GM12878 (cell line): ENCODE data around the gene HEATR3. TPM values are rescaled to one million over a fixed set of nuclear protein-coding genes. Genes with fewer than 3 reads are reported as not detected.

Experiments used
- ATAC-seq: fragments of 200-7000 bp; cut with Tn5 transposase; 3 replicates; pipeline ENCODE4 v1.9.1; 2020; ENCODE audit warnings: mild to moderate bottlenecking, moderate library complexity
- BruUV-seq: library from RNA; stranded (reverse); fragments of 400-500 nt; replicated peaks from 2 replicates; lab custom pipeline; 2021; lab: Mats Ljungman, UMichigan
- CTCF ChIA-PET: fragments of 300-600 bp; sonication (Branson Sonifier 250); formaldehyde crosslinking; extraction: SDS; loops from one replicate; lab custom pipeline; 2021; ENCODE audit warnings: inconsistent platforms; lab: Yijun Ruan, JAX
- POLR2A ChIA-PET: fragments of 350-600 bp; formaldehyde crosslinking; extraction: SDS; loops from one replicate; lab custom pipeline; 2021; ENCODE audit warnings: inconsistent platforms; lab: Charles Lee
- RAD21 ChIA-PET: fragments of 300-600 bp; sonication (Branson Sonifier 250); formaldehyde crosslinking; loops from one replicate; lab custom pipeline; 2023; ENCODE audit warnings: antibody characterized with exemption; ENCODE audit not compliant: unreplicated experiment; lab: Charles Lee
- SMC1A ChIA-PET: fragments of 300-600 bp; sonication (Branson Sonifier 250); formaldehyde crosslinking; loops from one replicate; lab custom pipeline; 2023; ENCODE audit not compliant: unreplicated experiment, uncharacterized antibody; lab: Charles Lee
- DNase-seq: peaks from one replicate; pipeline ENCODE4 v3.0.0-alpha.2; 2011; ENCODE audit warnings: low read depth, low spot score
- FAIRE-seq: peaks from 3 replicates; lab custom pipeline; 2011; peaks lifted over from hg19 to GRCh38; lab: Jason Lieb, UNC
- H2AFZ ChIP-seq: 2 replicates; pipeline ENCODE4 v1.6.0; 2011; ENCODE audit warnings: low read depth, low read length, control low read depth; ENCODE audit not compliant: control insufficient read depth
- H3K27ac ChIP-seq: 2 replicates; pipeline ENCODE4 v1.5.1; 2011; ENCODE audit warnings: control low read depth; ENCODE audit not compliant: control insufficient read depth, insufficient read depth
- H3K27me3 ChIP-seq, 2 experiments: replicated peaks in 1 of 2; 2 replicates each; pipeline versions ENCODE4 v1.6.0 to v1.6.1; 2011; ENCODE audit warnings: low read length in 1 of 2; ENCODE audit not compliant: control insufficient read depth in 2 of 2, insufficient read depth in 2 of 2
- H3K36me3 ChIP-seq, 2 experiments: 2 replicates each; pipeline ENCODE4 v1.5.1; 2011; ENCODE audit warnings: low read length in 1 of 2; ENCODE audit not compliant: control insufficient read depth in 2 of 2, insufficient read depth in 2 of 2
- H3K4me1 ChIP-seq: 2 replicates; pipeline ENCODE4 v1.6.1; 2011; ENCODE audit warnings: mild to moderate bottlenecking, low read length, moderate library complexity, mixed read lengths; ENCODE audit not compliant: control insufficient read depth, insufficient read depth
- H3K4me2 ChIP-seq: 2 replicates; pipeline ENCODE4 v1.6.0; 2011; ENCODE audit warnings: control low read depth; ENCODE audit not compliant: control insufficient read depth, insufficient read depth
- H3K4me3 ChIP-seq: fragments of 200-600 bp; sonication (generic); 2 replicates; pipeline ENCODE4 v1.5.1; 2016
- H3K79me2 ChIP-seq: 2 replicates; pipeline ENCODE4 v1.6.0; 2011; ENCODE audit warnings: low read length; ENCODE audit not compliant: control insufficient read depth, insufficient read depth
- H3K9ac ChIP-seq: 2 replicates; pipeline ENCODE4 v1.8.0; 2011; ENCODE audit warnings: low read length, control low read depth, mixed read lengths; ENCODE audit not compliant: control insufficient read depth, insufficient read depth
- H3K9me3 ChIP-seq: replicated peaks from 3 replicates; pipeline ENCODE4 v1.5.1; 2011; ENCODE audit warnings: mild to moderate bottlenecking, low read length; ENCODE audit not compliant: control insufficient read depth, insufficient read depth
- H4K20me1 ChIP-seq: 2 replicates; pipeline ENCODE4 v1.6.0; 2011; ENCODE audit not compliant: control insufficient read depth, insufficient read depth
- BACH1 ChIP-seq: fragments of 450-650 bp; IDR thresholded peaks from 2 replicates; pipeline ENCODE4 v1.6.1; 2017; ENCODE audit warnings: mild to moderate bottlenecking, borderline replicate concordance
- BCL3 ChIP-seq: IDR thresholded peaks from 2 replicates; pipeline ENCODE4 v1.6.1; 2011; ENCODE audit warnings: borderline replicate concordance, low read depth, mild to moderate bottlenecking, moderate library complexity, low read length; ENCODE audit not compliant: insufficient read depth, poor library complexity, severe bottlenecking
- CHD1 ChIP-seq: IDR thresholded peaks from 2 replicates; pipeline ENCODE4 v1.6.1; 2012; ENCODE audit warnings: low read depth, low read length, improper control_type of control experiment
- CHD2 ChIP-seq: IDR thresholded peaks from 2 replicates; pipeline ENCODE4 v1.6.1; 2011; ENCODE audit warnings: low read depth, low read length, improper control_type of control experiment, borderline replicate concordance
- ESRRA ChIP-seq: IDR thresholded peaks from 2 replicates; pipeline ENCODE4 v1.6.1; 2012; ENCODE audit warnings: mild to moderate bottlenecking, low read length, improper control_type of control experiment
- LARP7 ChIP-seq: fragments of 450-650 bp; IDR thresholded peaks from 2 replicates; pipeline ENCODE4 v1.6.1; 2017; ENCODE audit warnings: mild to moderate bottlenecking
- SMC3 ChIP-seq: IDR thresholded peaks from 2 replicates; pipeline ENCODE4 v1.6.1; 2011; ENCODE audit warnings: low read length, improper control_type of control experiment, borderline replicate concordance
- USF1 ChIP-seq: IDR thresholded peaks from 2 replicates; pipeline ENCODE4 v1.6.1; 2011; ENCODE audit warnings: borderline replicate concordance, low read depth, mild to moderate bottlenecking, moderate library complexity, mixed read lengths, low read length; ENCODE audit not compliant: insufficient read depth; ENCODE audit errors: extremely low read length
- WGBS: methylation state at CpG from one replicate; pipeline ENCODE4 v1.1.6; 2016; ENCODE audit warnings: low lambda C conversion rate; ENCODE audit not compliant: insufficient replicate concordance, insufficient coverage; ENCODE audit errors: missing lambda C conversion rate; 5-methylcytosine and 5-hydroxymethylcytosine counted together
- in situ Hi-C: fragments of 300-500 bp; cut with MboI; formaldehyde crosslinking; loops from 9 replicates; pipeline ENCODE4 v1.14.3; 2018; ENCODE audit warnings: mixed read lengths
- intact Hi-C: fragments of 100-400 bp; cut with micrococcal nuclease; formaldehyde crosslinking; loops from one replicate; pipeline ENCODE4 v1.14.2; 2022; ENCODE audit not compliant: unreplicated experiment
- polyA plus RNA-seq, 11 experiments: library from polyadenylated mRNA; depleted of rRNA in 4 of 11; unstranded in 6 of 11; stranded (reverse) in 5 of 11; fragments of >200 nt; fragmentation: Nextera tagmentation in 4 of 11; fragmentation: Illumina TruSeq in 1 of 11; extraction: Ambion mirVana in 4 of 11; extraction: Trizol in 1 of 11; gene quantifications; 1 replicate in 1 of 11; 2 replicates in 10 of 11; pipeline versions ENCODE4 v1.2.1 to v1.2.3, GENCODE V29; 2011 to 2016; ENCODE audit warnings: inconsistent platforms in 2 of 11, missing spikeins in 2 of 11, low read depth in 1 of 11
- total RNA-seq, 4 experiments: library from RNA; depleted of rRNA in 3 of 4; stranded (reverse); fragments of >200 nt in 3 of 4; fragmentation: Illumina TruSeq in 1 of 4; extraction: Trizol in 1 of 4; gene quantifications; 2 replicates each; pipeline versions ENCODE4 v1.2.1 to v1.2.3, GENCODE V29; 2013 to 2021
- TF ChIP-seq, protein P1 (sequence below): IDR thresholded peaks from 2 replicates; pipeline ENCODE4 v1.6.1; 2012; ENCODE audit warnings: improper control_type of control experiment, low read depth, low read length; ENCODE audit not compliant: insufficient replicate concordance

HEATR3 gene
- total and polyA plus RNA-seq, 10 of the 15 experiments (the other 5 are each of a cell fraction or from before 2014, with no cell fraction given) = 1.5 to 30.0 (median 17.7) TPM

- no peak for DNase-seq
- WGBS = 71% methylated on average over 10 of the region's 10 CpGs
- ATAC-seq = no peak
- no TSS peak for BruUV-seq
- ChIA-PET POLR2A (no interaction called here), CTCF (interaction anchor here (2.3 to 2.8 kb wide), 3 partner anchors 8 to 152 kb away, joined by 8 to 12 read pairs (median 9); partner anchors contain the start of gene CNEP1R1), SMC1A (no interaction called here), RAD21 (no interaction called here)
- Histone ChIP-seq H3K9ac (no peak overlapping the region), H3K36me3 (no peaks in the 10 kb centered on the region), H3K27ac (no peak overlapping the region), H3K4me2 (no peak overlapping the region), H3K4me3 (no peak overlapping the region), H3K9me3 (peaks cover 4% of the 10 kb centered on the region; the same call in 1 of the 3 replicates), H3K79me2 (no peaks in the 10 kb centered on the region), H3K27me3 (no peaks in the 10 kb centered on the region), H2AFZ (no peak overlapping the region), H3K4me1 (no peaks in the 10 kb centered on the region), H4K20me1 (no peaks in the 10 kb centered on the region)
- intact Hi-C loops = no loop called here
- no peak for FAIRE-seq
- in situ Hi-C loops = no loop called here
- TF ChIP-seq BACH1 (no peak), CHD2 (no peak), CHD1 (no peak)
Observed at GRCh38 chr16:50059111-50059510, 6.7 kb upstream of the HEATR3 start.

DNA sequence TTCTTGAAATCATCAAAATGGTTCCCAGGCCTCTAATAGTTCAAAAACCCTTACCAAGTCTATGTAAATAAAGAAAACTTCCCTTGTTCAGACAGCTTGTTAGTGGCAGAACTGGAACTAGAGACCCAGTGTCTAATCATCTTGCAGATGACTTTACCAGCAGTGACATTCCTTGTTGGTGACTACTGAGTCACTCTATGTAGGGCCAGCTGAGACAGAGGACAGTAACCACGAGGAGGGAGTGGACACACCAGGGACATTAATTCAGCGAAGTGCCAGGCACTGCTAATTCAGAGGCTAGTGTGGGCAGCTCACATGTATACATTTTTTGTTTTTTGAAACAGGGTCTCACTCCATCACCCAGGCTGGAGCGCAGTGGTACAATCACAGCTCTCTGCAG is 6.1 kb upstream of the HEATR3 start:
- H3K4me1 ChIP-seq = no peaks in the 10 kb centered on the region
- ATAC-seq (no peak), DNase-seq (no peak), FAIRE-seq (no peak)
- no TSS peak for BruUV-seq
- no peak overlapping the region for H3K4me2 ChIP-seq
- intact Hi-C loops = no loop called here
- POLR2A ChIA-PET = no interaction called here
- CTCF ChIA-PET = interaction anchor here (0.9 to 2.8 kb wide), 3 partner anchors 35 to 295 kb away, joined by 3 to 12 read pairs (median 9); partner anchors contain the start of gene CNEP1R1
- WGBS = 40% methylated on average over 3 of the region's 3 CpGs
- H3K27me3 ChIP-seq = no peaks in the 10 kb centered on the region
- H3K9me3 ChIP-seq = peaks cover 4% of the 10 kb centered on the region; the same call in 1 of the 3 replicates
- SMC1A ChIA-PET = no interaction called here
- H3K36me3 ChIP-seq = no peaks in the 10 kb centered on the region
- no peak overlapping the region for H2AFZ ChIP-seq
- RAD21 ChIA-PET = no interaction called here
- H4K20me1 ChIP-seq = no peaks in the 10 kb centered on the region
- H3K27ac ChIP-seq = no peak overlapping the region
- H3K79me2 ChIP-seq = no peaks in the 10 kb centered on the region
- in situ Hi-C loops = no loop called here
- no peak overlapping the region for H3K9ac ChIP-seq
- H3K4me3 ChIP-seq = no peak overlapping the region
- TF ChIP-seq BACH1 (no peak), USF1 (no peak), ESRRA (no peak), LARP7 (no peak), SMC3 (no peak), BCL3 (no peak)
- TF ChIP-seq, protein P1, sequence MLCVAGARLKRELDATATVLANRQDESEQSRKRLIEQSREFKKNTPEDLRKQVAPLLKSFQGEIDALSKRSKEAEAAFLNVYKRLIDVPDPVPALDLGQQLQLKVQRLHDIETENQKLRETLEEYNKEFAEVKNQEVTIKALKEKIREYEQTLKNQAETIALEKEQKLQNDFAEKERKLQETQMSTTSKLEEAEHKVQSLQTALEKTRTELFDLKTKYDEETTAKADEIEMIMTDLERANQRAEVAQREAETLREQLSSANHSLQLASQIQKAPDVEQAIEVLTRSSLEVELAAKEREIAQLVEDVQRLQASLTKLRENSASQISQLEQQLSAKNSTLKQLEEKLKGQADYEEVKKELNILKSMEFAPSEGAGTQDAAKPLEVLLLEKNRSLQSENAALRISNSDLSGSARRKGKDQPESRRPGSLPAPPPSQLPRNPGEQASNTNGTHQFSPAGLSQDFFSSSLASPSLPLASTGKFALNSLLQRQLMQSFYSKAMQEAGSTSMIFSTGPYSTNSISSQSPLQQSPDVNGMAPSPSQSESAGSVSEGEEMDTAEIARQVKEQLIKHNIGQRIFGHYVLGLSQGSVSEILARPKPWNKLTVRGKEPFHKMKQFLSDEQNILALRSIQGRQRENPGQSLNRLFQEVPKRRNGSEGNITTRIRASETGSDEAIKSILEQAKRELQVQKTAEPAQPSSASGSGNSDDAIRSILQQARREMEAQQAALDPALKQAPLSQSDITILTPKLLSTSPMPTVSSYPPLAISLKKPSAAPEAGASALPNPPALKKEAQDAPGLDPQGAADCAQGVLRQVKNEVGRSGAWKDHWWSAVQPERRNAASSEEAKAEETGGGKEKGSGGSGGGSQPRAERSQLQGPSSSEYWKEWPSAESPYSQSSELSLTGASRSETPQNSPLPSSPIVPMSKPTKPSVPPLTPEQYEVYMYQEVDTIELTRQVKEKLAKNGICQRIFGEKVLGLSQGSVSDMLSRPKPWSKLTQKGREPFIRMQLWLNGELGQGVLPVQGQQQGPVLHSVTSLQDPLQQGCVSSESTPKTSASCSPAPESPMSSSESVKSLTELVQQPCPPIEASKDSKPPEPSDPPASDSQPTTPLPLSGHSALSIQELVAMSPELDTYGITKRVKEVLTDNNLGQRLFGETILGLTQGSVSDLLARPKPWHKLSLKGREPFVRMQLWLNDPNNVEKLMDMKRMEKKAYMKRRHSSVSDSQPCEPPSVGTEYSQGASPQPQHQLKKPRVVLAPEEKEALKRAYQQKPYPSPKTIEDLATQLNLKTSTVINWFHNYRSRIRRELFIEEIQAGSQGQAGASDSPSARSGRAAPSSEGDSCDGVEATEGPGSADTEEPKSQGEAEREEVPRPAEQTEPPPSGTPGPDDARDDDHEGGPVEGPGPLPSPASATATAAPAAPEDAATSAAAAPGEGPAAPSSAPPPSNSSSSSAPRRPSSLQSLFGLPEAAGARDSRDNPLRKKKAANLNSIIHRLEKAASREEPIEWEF = no peak
